Measurements from ENCODE around the gene COL27A1.
"Not testable (repeated sequence)": the region's sequence is repeated elsewhere in the genome, so short reads cannot be mapped to it uniquely, and the experiment has no call there.

COL27A1 gene

GRCh38 chr9:114123031-114123977, 32.0 kb upstream of the COL27A1 start:
- DNase-seq, result no peak

- DNase-seq, result no peak
Measured at GRCh38 chr9:114124138-114124537, 31.2 kb upstream of the COL27A1 start.

GRCh38 chr9:114124666-114125475, 30.5 kb upstream of the COL27A1 start:
- DNase-seq, result no peak

GRCh38 chr9:114125476-114126013, 29.8 kb upstream of the COL27A1 start:
- no peak for DNase-seq

- no peak for DNase-seq
Measured at GRCh38 chr9:114126247-114127060, 28.9 kb upstream of the COL27A1 start.

- DNase-seq, result not testable (repeated sequence)
Measured at GRCh38 chr9:114128759-114129158, 26.6 kb upstream of the COL27A1 start.

GRCh38 chr9:114130141-114130540, 25.2 kb upstream of the COL27A1 start:
- no peak for DNase-seq

- no peak for DNase-seq
Measured at GRCh38 chr9:114130624-114131277, 24.6 kb upstream of the COL27A1 start.

GRCh38 chr9:114131808-114132549, 23.4 kb upstream of the COL27A1 start:
- no peak for DNase-seq

- no peak for DNase-seq
Measured at GRCh38 chr9:114132550-114132918, 22.8 kb upstream of the COL27A1 start.

GRCh38 chr9:114134827-114135396, 20.4 kb upstream of the COL27A1 start:
- no peak for DNase-seq

- no peak for DNase-seq
Measured at GRCh38 chr9:114137831-114138230, 17.5 kb upstream of the COL27A1 start.

GRCh38 chr9:114138552-114138971, 16.8 kb upstream of the COL27A1 start:
- DNase-seq, result no peak

GRCh38 chr9:114139071-114139470, 16.3 kb upstream of the COL27A1 start:
- DNase-seq, result no peak

GRCh38 chr9:114140401-114140800, 14.9 kb upstream of the COL27A1 start:
- no peak for DNase-seq

- no peak for DNase-seq
Measured at GRCh38 chr9:114140850-114141249, 14.5 kb upstream of the COL27A1 start.

GRCh38 chr9:114141553-114142402, 13.6 kb upstream of the COL27A1 start:
- no peak for DNase-seq

- DNase-seq, result no peak
Measured at GRCh38 chr9:114143234-114143633, 12.1 kb upstream of the COL27A1 start.

- no peak for DNase-seq
Measured at GRCh38 chr9:114146735-114147134, 8.6 kb upstream of the COL27A1 start.

GRCh38 chr9:114149181-114149580, 6.2 kb upstream of the COL27A1 start:
- DNase-seq, result no peak
